GM18502 (cell line): ENCODE data around the gene RNF130.

Experiments used
- ATAC-seq: cut with Tn5 transposase; IDR thresholded peaks from one replicate; pipeline ENCODE4 v1.9.1; 2021; ENCODE audit warnings: mild to moderate bottlenecking; ENCODE audit not compliant: unreplicated experiment, poor library complexity

RNF130 gene

GRCh38 chr5:180071531-180072255, at the start of gene RNF130:
TSS of gene RNF130 (minus strand) at chr5:180071759. CDS start at chr5:180071702, 57 bp downstream.
- no peak for ATAC-seq

- ATAC-seq: no peak
These were observed 48.9 kb upstream of the RNF130 start for GRCh38 chr5:180120237-180121101.

- ATAC-seq: no peak
These were observed 48.3 kb upstream of the RNF130 start for GRCh38 chr5:180119903-180120236.

GRCh38 chr5:180119031-180119902, 47.7 kb upstream of the RNF130 start:
- no peak for ATAC-seq

GRCh38 chr5:180118391-180118791, 46.8 kb upstream of the RNF130 start:
- ATAC-seq: no peak

GRCh38 chr5:180117000-180117725, 45.6 kb upstream of the RNF130 start:
- ATAC-seq: no peak

GRCh38 chr5:180116077-180116999, 44.8 kb upstream of the RNF130 start:
- no peak for ATAC-seq

GRCh38 chr5:180115326-180116076, 43.9 kb upstream of the RNF130 start:
- no peak for ATAC-seq

GRCh38 chr5:180114304-180115003, 42.9 kb upstream of the RNF130 start:
- ATAC-seq: no peak

- ATAC-seq: no peak
These were observed 42.2 kb upstream of the RNF130 start for GRCh38 chr5:180113660-180114303.

- ATAC-seq: no peak
These were observed 40.8 kb upstream of the RNF130 start for GRCh38 chr5:180112181-180112861.

GRCh38 chr5:180111273-180112002, 39.9 kb upstream of the RNF130 start:
- no peak for ATAC-seq

GRCh38 chr5:180109920-180110319, 38.4 kb upstream of the RNF130 start:
- ATAC-seq: no peak

GRCh38 chr5:180107005-180107404, 35.4 kb upstream of the RNF130 start:
- no peak for ATAC-seq

- ATAC-seq: no peak
These were observed 34.3 kb upstream of the RNF130 start for GRCh38 chr5:180105827-180106312.

GRCh38 chr5:180104168-180104530, 32.6 kb upstream of the RNF130 start:
- ATAC-seq: no peak
